Measurements from ENCODE around the gene C10orf143. TPM values are rescaled to one million over a fixed set of nuclear protein-coding genes. Genes with fewer than 3 reads are reported as not detected.
"Not testable (repeated sequence)": the region's sequence is repeated elsewhere in the genome, so short reads cannot be mapped to it uniquely, and the experiment has no call there.

C10orf143 gene
- total and polyA plus RNA-seq, 3 experiments from 2014 or later: 5.7 to 24.6 (median 6.7) TPM

- CTCF ChIA-PET: no interaction called here
- DNase-seq: no peak
- POLR2A ChIA-PET: no interaction called here
- Histone ChIP-seq H3K4me1 (ENCODE audit: insufficient read depth, low read length) (no peaks in the 10 kb centered on the region), H3K27me3 (ENCODE audit: insufficient read depth, low read length, poor library complexity, severe bottlenecking) (no peaks in the 10 kb centered on the region), H3K27ac (ENCODE audit: low read depth, low read length) (no peak overlapping the region), H3K36me3 (ENCODE audit: insufficient read depth, low read length) (no peaks in the 10 kb centered on the region), H3K9me3 (ENCODE audit: low read length) (no peaks in the 10 kb centered on the region), H3K4me3 (ENCODE audit: low read length) (no peak overlapping the region)
- Mint-ChIP-seq H3K9me3 (no peaks in the 10 kb centered on the region), H3K4me3 (no peak overlapping the region), H3K4me1 (no peaks in the 10 kb centered on the region), H3K27ac (no peak overlapping the region), H3K27me3 (peaks cover 0 to 6% of the 10 kb centered on the region in 2 donors), H3K36me3 (no peaks in the 10 kb centered on the region)
Measured at GRCh38 chr10:130026670-130027456, 83.8 kb downstream of the C10orf143 start.

GRCh38 chr10:130025811-130026485 is 84.7 kb downstream of the C10orf143 start:
- Mint-ChIP-seq H3K4me1 (no peaks in the 10 kb centered on the region), H3K9me3 (no peaks in the 10 kb centered on the region), H3K4me3 (no peak overlapping the region), H3K27me3 (peaks cover 0 to 6% of the 10 kb centered on the region in 2 donors), H3K36me3 (no peaks in the 10 kb centered on the region), H3K27ac (no peak overlapping the region)
- POLR2A ChIA-PET: no interaction called here
- Histone ChIP-seq H3K4me1 (ENCODE audit: insufficient read depth, low read length) (no peaks in the 10 kb centered on the region), H3K27ac (ENCODE audit: low read depth, low read length) (no peak overlapping the region), H3K27me3 (ENCODE audit: insufficient read depth, low read length, poor library complexity, severe bottlenecking) (no peaks in the 10 kb centered on the region), H3K9me3 (ENCODE audit: low read length) (no peaks in the 10 kb centered on the region), H3K4me3 (ENCODE audit: low read length) (no peak overlapping the region), H3K36me3 (ENCODE audit: insufficient read depth, low read length) (no peaks in the 10 kb centered on the region)
- DNase-seq: no peak
- CTCF ChIA-PET: no interaction called here

GRCh38 chr10:130025326-130025725 is 85.3 kb downstream of the C10orf143 start:
- no peak overlapping the region for H3K4me3 Mint-ChIP-seq
- Histone ChIP-seq H3K27me3 (ENCODE audit: insufficient read depth, low read length, poor library complexity, severe bottlenecking) (no peaks in the 10 kb centered on the region), H3K9me3 (ENCODE audit: low read length) (no peaks in the 10 kb centered on the region), H3K4me1 (ENCODE audit: insufficient read depth, low read length) (no peaks in the 10 kb centered on the region), H3K4me3 (ENCODE audit: low read length) (no peak overlapping the region), H3K27ac (ENCODE audit: low read depth, low read length) (no peak overlapping the region), H3K36me3 (ENCODE audit: insufficient read depth, low read length) (no peaks in the 10 kb centered on the region)
- H3K4me1 Mint-ChIP-seq: no peaks in the 10 kb centered on the region
- no peaks in the 10 kb centered on the region for H3K9me3 Mint-ChIP-seq
- H3K36me3 Mint-ChIP-seq: no peaks in the 10 kb centered on the region
- H3K27ac Mint-ChIP-seq: no peak overlapping the region
- peaks cover 0 to 6% of the 10 kb centered on the region in 2 donors for H3K27me3 Mint-ChIP-seq
- DNase-seq: no peak
- POLR2A ChIA-PET: no interaction called here
- CTCF ChIA-PET: no interaction called here

- Mint-ChIP-seq H3K27ac (no peak overlapping the region), H3K9me3 (no peaks in the 10 kb centered on the region), H3K4me1 (no peaks in the 10 kb centered on the region), H3K36me3 (no peaks in the 10 kb centered on the region), H3K27me3 (peaks cover 0 to 6% of the 10 kb centered on the region in 2 donors), H3K4me3 (no peak overlapping the region)
- H3K4me3 ChIP-seq (ENCODE audit: low read length): no peak overlapping the region
- no peaks in the 10 kb centered on the region for H3K9me3 ChIP-seq (ENCODE audit: low read length)
- H3K36me3 ChIP-seq (ENCODE audit: insufficient read depth, low read length): no peaks in the 10 kb centered on the region
- no peaks in the 10 kb centered on the region for H3K4me1 ChIP-seq (ENCODE audit: insufficient read depth, low read length)
- ChIA-PET POLR2A (no interaction called here), CTCF (no interaction called here)
- no peaks in the 10 kb centered on the region for H3K27me3 ChIP-seq (ENCODE audit: insufficient read depth, low read length, poor library complexity, severe bottlenecking)
- DNase-seq: no peak
- no peak overlapping the region for H3K27ac ChIP-seq (ENCODE audit: low read depth, low read length)
Measured at GRCh38 chr10:130024779-130025325, 85.8 kb downstream of the C10orf143 start.

GRCh38 chr10:130024326-130024725 is 86.3 kb downstream of the C10orf143 start:
- DNase-seq; H3K27me3 ChIP-seq (ENCODE audit: insufficient read depth, low read length, poor library complexity, severe bottlenecking); H3K9me3 Mint-ChIP-seq; H3K4me1 ChIP-seq (ENCODE audit: insufficient read depth, low read length); H3K27me3 Mint-ChIP-seq; CTCF ChIA-PET; H3K4me3 Mint-ChIP-seq; H3K36me3 Mint-ChIP-seq; POLR2A ChIA-PET; H3K4me1 Mint-ChIP-seq; H3K9me3 ChIP-seq (ENCODE audit: low read length); H3K4me3 ChIP-seq (ENCODE audit: low read length); H3K27ac ChIP-seq (ENCODE audit: low read depth, low read length); H3K27ac Mint-ChIP-seq; H3K36me3 ChIP-seq (ENCODE audit: insufficient read depth, low read length): not testable (repeated sequence)

GRCh38 chr10:130023454-130024230 is 87.0 kb downstream of the C10orf143 start:
- H3K27ac Mint-ChIP-seq: no peak overlapping the region
- H3K9me3 ChIP-seq (ENCODE audit: low read length): no peaks in the 10 kb centered on the region
- no peak overlapping the region for H3K4me3 Mint-ChIP-seq
- DNase-seq: no peak
- H3K36me3 Mint-ChIP-seq: no peaks in the 10 kb centered on the region
- no peaks in the 10 kb centered on the region for H3K27me3 ChIP-seq (ENCODE audit: insufficient read depth, low read length, poor library complexity, severe bottlenecking)
- no peaks in the 10 kb centered on the region for H3K36me3 ChIP-seq (ENCODE audit: insufficient read depth, low read length)
- ChIA-PET CTCF (no interaction called here), POLR2A (no interaction called here)
- H3K9me3 Mint-ChIP-seq: no peaks in the 10 kb centered on the region
- H3K4me1 ChIP-seq (ENCODE audit: insufficient read depth, low read length): no peaks in the 10 kb centered on the region
- H3K27me3 Mint-ChIP-seq: peaks cover 0 to 6% of the 10 kb centered on the region in 2 donors
- no peak overlapping the region for H3K4me3 ChIP-seq (ENCODE audit: low read length)
- no peak overlapping the region for H3K27ac ChIP-seq (ENCODE audit: low read depth, low read length)
- no peaks in the 10 kb centered on the region for H3K4me1 Mint-ChIP-seq

- Mint-ChIP-seq H3K27ac (no peak overlapping the region), H3K4me3 (no peak overlapping the region), H3K27me3 (peaks cover 0 to 6% of the 10 kb centered on the region in 2 donors), H3K36me3 (no peaks in the 10 kb centered on the region), H3K4me1 (peaks cover 0 to 1% (median 0%) of the 10 kb centered on the region in 3 donors), H3K9me3 (no peaks in the 10 kb centered on the region)
- POLR2A ChIA-PET: no interaction called here
- Histone ChIP-seq H3K9me3 (ENCODE audit: low read length) (no peaks in the 10 kb centered on the region), H3K4me1 (ENCODE audit: insufficient read depth, low read length) (no peaks in the 10 kb centered on the region), H3K4me3 (ENCODE audit: low read length) (no peak overlapping the region), H3K36me3 (ENCODE audit: insufficient read depth, low read length) (no peaks in the 10 kb centered on the region), H3K27me3 (ENCODE audit: insufficient read depth, low read length, poor library complexity, severe bottlenecking) (no peaks in the 10 kb centered on the region), H3K27ac (ENCODE audit: low read depth, low read length) (no peak overlapping the region)
- CTCF ChIA-PET: no interaction called here
- DNase-seq: no peak
Measured at GRCh38 chr10:130022511-130023299, 87.9 kb downstream of the C10orf143 start.

Data from CD8-positive, alpha-beta memory T cell (primary cell).